H1 (cell line): ENCODE results near the gene TOP3B. TPM values are rescaled to one million over a fixed set of nuclear protein-coding genes. Genes with fewer than 3 reads are reported as not detected.

Experiments
- CTCF ChIA-PET: fragments of 300-600 bp; sonication (Branson Sonifier 250); formaldehyde crosslinking; loops from one replicate; lab custom pipeline; 2021; ENCODE audit not compliant: partially characterized antibody; lab: Charles Lee
- POLR2A ChIA-PET: fragments of 300-600 bp; sonication (Branson Sonifier 250); formaldehyde crosslinking; loops from one replicate; lab custom pipeline; 2021; ENCODE audit warnings: inconsistent platforms; ENCODE audit not compliant: partially characterized antibody; lab: Charles Lee
- DNase-seq, 2 experiments: peaks; one replicate each; pipeline versions ENCODE4 v3.0.0 to v3.0.0-alpha.2; 2010 to 2022; ENCODE audit warnings: low spot score in 2 of 2, low read depth in 1 of 2, mixed read lengths in 1 of 2
- FAIRE-seq: peaks from 2 replicates; lab custom pipeline; 2011; peaks lifted over from hg19 to GRCh38; lab: Jason Lieb, UNC
- H2AFZ ChIP-seq: 2 replicates; pipeline ENCODE4 v1.8.1; 2012; ENCODE audit warnings: low read length, inconsistent platforms
- H2AK5ac ChIP-seq: 2 replicates; pipeline ENCODE4 v1.6.1; 2013; ENCODE audit warnings: low read depth, low read length
- H2BK120ac ChIP-seq: replicated peaks from 2 replicates; pipeline ENCODE3; 2013; ENCODE audit warnings: low read depth, low read length, inconsistent platforms
- H2BK12ac ChIP-seq: 2 replicates; pipeline ENCODE4 v1.6.1; 2013; ENCODE audit warnings: low read depth, low read length
- H2BK15ac ChIP-seq: 2 replicates; pipeline ENCODE4 v1.6.1; 2013; ENCODE audit warnings: low read length
- H2BK20ac ChIP-seq: 2 replicates; pipeline ENCODE4 v1.6.1; 2013; ENCODE audit warnings: low read length
- H2BK5ac ChIP-seq: 2 replicates; pipeline ENCODE4 v1.6.1; 2013; ENCODE audit warnings: low read depth, low read length
- H3K14ac ChIP-seq: 2 replicates; pipeline ENCODE4 v1.6.1; 2013; ENCODE audit warnings: inconsistent platforms; ENCODE audit not compliant: insufficient read length
- H3K18ac ChIP-seq: 2 replicates; pipeline ENCODE4 v1.6.1; 2013; ENCODE audit warnings: low read length; ENCODE audit errors: extremely low read depth
- H3K23ac ChIP-seq: 2 replicates; pipeline ENCODE4 v1.6.1; 2013; ENCODE audit warnings: inconsistent platforms; ENCODE audit not compliant: insufficient read length
- H3K23me2 ChIP-seq: 2 replicates; pipeline ENCODE4 v1.6.1; 2013; ENCODE audit warnings: low read depth, low read length
- H3K27ac ChIP-seq: 2 replicates; pipeline ENCODE4 v1.6.1; 2011; ENCODE audit warnings: low read depth, low read length, inconsistent platforms
- H3K27me3 ChIP-seq, 4 experiments: replicated peaks in 1 of 4; 1 replicate in 1 of 4; 2 replicates in 3 of 4; pipeline versions ENCODE4 v1.6.1 to v1.8.1; 2011 to 2013; ENCODE audit warnings: low read length in 3 of 4, mild to moderate bottlenecking in 3 of 4, inconsistent platforms in 2 of 4, mixed read lengths in 2 of 4, moderate library complexity in 1 of 4; ENCODE audit not compliant: control insufficient read depth in 3 of 4, insufficient read depth in 3 of 4; ENCODE audit errors: extremely low read depth in 1 of 4
- H3K36me3 ChIP-seq, 4 experiments: 2 replicates each; pipeline versions ENCODE4 v1.6.1 to v1.8.1; 2011 to 2013; ENCODE audit warnings: mild to moderate bottlenecking in 4 of 4, low read length in 3 of 4, moderate library complexity in 2 of 4, control low read depth in 1 of 4, inconsistent platforms in 1 of 4; ENCODE audit not compliant: insufficient read depth in 4 of 4, control insufficient read depth in 2 of 4
- H3K4ac ChIP-seq: replicated peaks from 2 replicates; pipeline ENCODE3; 2013; ENCODE audit warnings: low read length, low read depth, mixed read lengths, inconsistent platforms; ENCODE audit not compliant: insufficient read length
- H3K4me1 ChIP-seq, 4 experiments: replicated peaks in 1 of 4; 1 replicate in 1 of 4; 2 replicates in 3 of 4; pipeline versions ENCODE4 v1.6.1 to v1.8.1; 2011 to 2013; ENCODE audit warnings: low read length in 3 of 4, inconsistent platforms in 2 of 4, mixed read lengths in 1 of 4; ENCODE audit not compliant: insufficient read depth in 4 of 4, control insufficient read depth in 3 of 4
- H3K4me2 ChIP-seq, 2 experiments: 2 replicates each; pipeline versions ENCODE4 v1.6.1 to v1.8.1; 2011 to 2013; ENCODE audit warnings: low read depth in 2 of 2, low read length in 2 of 2, control low read depth in 1 of 2, inconsistent platforms in 1 of 2, mild to moderate bottlenecking in 1 of 2; ENCODE audit not compliant: insufficient read depth in 1 of 2
- H3K4me3 ChIP-seq, 4 experiments: fragments of 200-600, 300-600 bp in 1 of 4; sonication (generic), shearing (Covaris generic), sonication (Bioruptor Twin) in 1 of 4; 2 replicates each; pipeline versions ENCODE4 v1.5.1 to v1.8.1; 2011 to 2016; ENCODE audit warnings: low read length in 4 of 4, low read depth in 3 of 4, control low read depth in 2 of 4, inconsistent platforms in 2 of 4, mild to moderate bottlenecking in 2 of 4, mixed read lengths in 1 of 4, moderate library complexity in 1 of 4; ENCODE audit not compliant: insufficient read depth in 2 of 4; ENCODE audit errors: extremely low read depth in 1 of 4
- H3K56ac ChIP-seq: replicated peaks from 2 replicates; pipeline ENCODE3; 2013; ENCODE audit warnings: low read depth, mild to moderate bottlenecking, mixed read lengths, low read length, inconsistent platforms; ENCODE audit not compliant: insufficient read length
- H3K79me1 ChIP-seq: 2 replicates; pipeline ENCODE4 v1.6.1; 2013; ENCODE audit warnings: low read depth, low read length, control low read depth
- H3K79me2 ChIP-seq, 2 experiments: 2 replicates each; pipeline versions ENCODE4 v1.6.1 to v1.8.1; 2012 to 2013; ENCODE audit warnings: low read length in 2 of 2, mild to moderate bottlenecking in 2 of 2, inconsistent platforms in 1 of 2; ENCODE audit not compliant: insufficient read depth in 2 of 2, control insufficient read depth in 1 of 2
- H3K9ac ChIP-seq, 4 experiments: replicated peaks in 1 of 4; 1 replicate in 1 of 4; 2 replicates in 3 of 4; pipeline versions ENCODE4 v1.6.1 to v1.8.1; 2011 to 2013; ENCODE audit warnings: low read depth in 3 of 4, low read length in 3 of 4, control low read depth in 2 of 4, mild to moderate bottlenecking in 2 of 4, moderate library complexity in 2 of 4, inconsistent platforms in 1 of 4; ENCODE audit errors: extremely low read depth in 1 of 4
- H3K9me3 ChIP-seq, 2 experiments: 2 replicates each; pipeline versions ENCODE4 v1.6.1 to v1.8.1; 2012 to 2013; ENCODE audit warnings: mild to moderate bottlenecking in 2 of 2, moderate library complexity in 2 of 2, control low read depth in 1 of 2, inconsistent platforms in 1 of 2, low read depth in 1 of 2, low read length in 1 of 2, mixed read lengths in 1 of 2; ENCODE audit not compliant: insufficient read depth in 2 of 2
- H4K20me1 ChIP-seq, 2 experiments: replicated peaks in 1 of 2; 2 replicates each; pipeline versions ENCODE3 to v1.8.1; 2011 to 2013; ENCODE audit warnings: inconsistent platforms in 2 of 2, low read length in 2 of 2, mild to moderate bottlenecking in 1 of 2; ENCODE audit not compliant: insufficient read depth in 2 of 2, control insufficient read depth in 1 of 2
- H4K5ac ChIP-seq: 2 replicates; pipeline ENCODE4 v1.6.1; 2013; ENCODE audit warnings: low read length, low read depth, mixed read lengths, inconsistent platforms; ENCODE audit not compliant: insufficient read length
- H4K8ac ChIP-seq: 2 replicates; pipeline ENCODE4 v1.8.0; 2013; ENCODE audit warnings: mild to moderate bottlenecking, moderate library complexity, low read length, inconsistent platforms; ENCODE audit not compliant: insufficient read depth; ENCODE audit errors: extremely low read depth
- H4K91ac ChIP-seq: replicated peaks from 2 replicates; pipeline ENCODE3; 2013; ENCODE audit warnings: low read length, mixed read lengths, inconsistent platforms; ENCODE audit not compliant: insufficient read length
- ATF2 ChIP-seq: IDR thresholded peaks from 2 replicates; pipeline ENCODE4 v1.6.1; 2012; ENCODE audit warnings: low read length, inconsistent platforms
- CBX8 ChIP-seq: fragments of 300-800, 300-1000 bp; sonication (generic); IDR thresholded peaks from 2 replicates; pipeline ENCODE4 v1.7.1; 2016; ENCODE audit warnings: low read depth, low read length, borderline replicate concordance
- CEBPB ChIP-seq: IDR thresholded peaks from 2 replicates; pipeline ENCODE4 v1.6.1; 2012; ENCODE audit warnings: low read depth, low read length
- CHD1 ChIP-seq: IDR thresholded peaks from 2 replicates; pipeline ENCODE4 v1.6.1; 2012; ENCODE audit warnings: low read depth, low read length, improper control_type of control experiment
- EZH2 ChIP-seq: fragments of 200-600 bp; sonication (generic); IDR thresholded peaks from 2 replicates; pipeline ENCODE4 v1.7.1; 2012; ENCODE audit warnings: low read depth, mild to moderate bottlenecking, moderate library complexity, low read length, inconsistent platforms; ENCODE audit not compliant: severe bottlenecking
- FOSL1 ChIP-seq: IDR thresholded peaks from 2 replicates; pipeline ENCODE4 v1.6.1; 2011; ENCODE audit warnings: mild to moderate bottlenecking, low read depth, low read length, moderate library complexity; ENCODE audit not compliant: insufficient read depth
- HDAC2 ChIP-seq, 2 experiments: fragments of 300-600 bp in 1 of 2; sonication (generic) in 1 of 2; IDR thresholded peaks; 2 replicates each; pipeline ENCODE4 v1.6.1; 2011 to 2012; ENCODE audit warnings: low read depth in 2 of 2, low read length in 2 of 2, mild to moderate bottlenecking in 2 of 2, moderate library complexity in 2 of 2, borderline replicate concordance in 1 of 2, inconsistent platforms in 1 of 2
- KDM4A ChIP-seq: IDR thresholded peaks from one replicate; pipeline ENCODE4 v1.7.1; 2012; ENCODE audit warnings: low read depth, mild to moderate bottlenecking, moderate library complexity, low read length, inconsistent platforms; ENCODE audit not compliant: severe bottlenecking
- TAF7 ChIP-seq: optimal IDR thresholded peaks from 2 replicates; pipeline ENCODE3; 2011; ENCODE audit warnings: low read depth, mild to moderate bottlenecking, inconsistent platforms, low read length, moderate library complexity, borderline replicate concordance
- TCF12 ChIP-seq: IDR thresholded peaks from 2 replicates; pipeline ENCODE4 v1.6.1; 2011; ENCODE audit warnings: low read depth, mild to moderate bottlenecking, low read length
- WGBS, 2 experiments: shearing (Covaris generic) in 1 of 2; methylation state at CpG; one replicate each; pipeline versions ENCODE4 v1.1.6 to v1.1.7; 2013 to 2015; ENCODE audit warnings: low lambda C conversion rate in 2 of 2, mixed read lengths in 2 of 2, inconsistent platforms in 1 of 2, low coverage in 1 of 2, missing lambda C conversion rate in 1 of 2; ENCODE audit not compliant: insufficient replicate concordance in 2 of 2, insufficient coverage in 1 of 2, insufficient read length in 1 of 2; ENCODE audit errors: extremely low coverage in 1 of 2, missing lambda C conversion rate in 1 of 2; 5-methylcytosine and 5-hydroxymethylcytosine counted together
- polyA plus RNA-seq, 7 experiments: library from polyadenylated mRNA; depleted of rRNA in 3 of 7; stranded (reverse) in 5 of 7; unstranded in 2 of 7; fragments of >200 nt in 5 of 7; fragments of 200-250 nt in 2 of 7; gene quantifications; 1 replicate in 5 of 7; 2 replicates in 1 of 7; 4 replicates in 1 of 7; pipeline versions ENCODE4 v1.2.1 to v1.2.3, GENCODE V29; 2011 to 2013; ENCODE audit warnings: missing spikeins in 2 of 7, mixed read lengths in 2 of 7
- total RNA-seq: library from RNA; stranded (reverse); fragmentation: NEBNext Ultra II Directional; extraction: Animal tissue kit (Norgen Biotek cat#: 25700); gene quantifications from 2 replicates; pipeline ENCODE4 v1.2.1, GENCODE V29; 2021

The TOP3B gene
- total and polyA plus RNA-seq, 2 of the 8 experiments (the other 6 are each of a cell fraction or from before 2014, with no cell fraction given): 30.4 to 52.8 TPM

GRCh38 chr22:21981874-21982273 is 713 bp downstream of the TOP3B start:
- Histone ChIP-seq H2BK12ac (no peak overlapping the region), H3K23ac (no peak overlapping the region), H4K20me1 (peaks cover 3 to 19% of the 10 kb centered on the region in 2 experiments), H2AFZ (no peak overlapping the region), H3K4me3 (peak overlapping the region; percentile 83 to 98 (median 94)), H3K14ac (no peak overlapping the region), H2AK5ac (no peak overlapping the region), H4K91ac (no peak overlapping the region), H3K4ac (no peak overlapping the region), H3K4me2 (peak overlapping the region; percentile 83 to 88), H3K79me2 (peaks cover 0 to 11% of the 10 kb centered on the region in 2 experiments), H3K9me3 (no peaks in the 10 kb centered on the region), H3K9ac (peak overlapping the region in 3 of 4 experiments; percentile 76 to 91 (median 78); a peak in 6 of 7 replicates), H2BK5ac (no peak overlapping the region), H3K79me1 (peaks cover 11% of the 10 kb centered on the region; the same call in 1 of the 2 replicates), H3K4me1 (peaks cover 0 to 2% (median 0%) of the 10 kb centered on the region in 4 experiments; a peak in 2 of 7 replicates), H3K18ac (no peak overlapping the region), H2BK15ac (no peak overlapping the region), H4K8ac (peak overlapping the region; percentile 99), H2BK20ac (no peak overlapping the region), H3K27me3 (peaks cover 2 to 13% (median 12%) of the 10 kb centered on the region in 4 experiments; a peak in 5 of 7 replicates), H3K56ac (peak overlapping the region; percentile 69), H4K5ac (no peak overlapping the region), H2BK120ac (no peak overlapping the region), H3K36me3 (no peaks in the 10 kb centered on the region; a peak in 3 of 8 replicates), H3K23me2 (0 out of 2 replicates have a peak, but pooled peaks cover 3% of the 10 kb centered on the region), H3K27ac (0 out of 2 replicates have a peak overlapping the region, but pooled peaks have one; percentile 57)
- CTCF ChIA-PET: interaction anchor here (0.8 to 5.6 kb wide), 7 partner anchors 10 to 425 kb away, joined by 3 to 47 read pairs (median 5); partner anchors contain the start of gene PPM1F
- TF ChIP-seq TAF7 (no peak), CHD1 (no peak), TCF12 (no peak), CBX8 (no peak), ATF2 (no peak), CEBPB (no peak), HDAC2 (IDR thresholded peaks at IDR 0.05; ENCODE audit: borderline replicate concordance in 1 of 2, low read depth in 2 of 2, low read length in 2 of 2) (no peak), EZH2 (no peak), KDM4A (no peak), FOSL1 (no peak)
- 52% methylated on average over 2 of the region's 2 CpGs; no CpG with 5 or more reads in 1 of the 2 experiments for WGBS, 2 experiments
- FAIRE-seq (no peak), DNase-seq (no peak)
- POLR2A ChIA-PET: interaction anchor here (0.8 to 3.9 kb wide), 7 partner anchors 9 to 59 kb away, joined by 3 to 19 read pairs (median 8); no protein-coding TSS in a partner anchor
